HG02938 (cell line): Measurements from ENCODE around the gene RAPGEF2.

ENCODE experiments used
- ATAC-seq: cut with Tn5 transposase; IDR thresholded peaks from one replicate; pipeline ENCODE4 v1.9.1; 2021; ENCODE audit warnings: mild to moderate bottlenecking, moderate library complexity; ENCODE audit not compliant: unreplicated experiment

Gene RAPGEF2

GRCh38 chr4:159269116-159269515, 166.2 kb downstream of the RAPGEF2 start:
- ATAC-seq, result no peak

- no peak for ATAC-seq
These were observed 167.1 kb downstream of the RAPGEF2 start for GRCh38 chr4:159269956-159270355.

GRCh38 chr4:159271856-159272255, 169.0 kb downstream of the RAPGEF2 start:
- no peak for ATAC-seq

- ATAC-seq, result no peak
These were observed 169.6 kb downstream of the RAPGEF2 start for GRCh38 chr4:159272273-159273140.

- ATAC-seq, result no peak
These were observed 170.2 kb downstream of the RAPGEF2 start for GRCh38 chr4:159273141-159273438.

GRCh38 chr4:159273841-159274240, 171.0 kb downstream of the RAPGEF2 start:
- ATAC-seq, result no peak

GRCh38 chr4:159278399-159278798, 175.5 kb downstream of the RAPGEF2 start:
- ATAC-seq, result no peak

GRCh38 chr4:159279084-159279483, 176.2 kb downstream of the RAPGEF2 start:
- no peak for ATAC-seq

- ATAC-seq, result no peak
These were observed 177.7 kb downstream of the RAPGEF2 start for GRCh38 chr4:159280442-159281172.

GRCh38 chr4:159281771-159282170, 178.9 kb downstream of the RAPGEF2 start:
- no peak for ATAC-seq

- ATAC-seq, result no peak
These were observed 179.4 kb downstream of the RAPGEF2 start for GRCh38 chr4:159282329-159282728.

GRCh38 chr4:159282944-159283343, 180.1 kb downstream of the RAPGEF2 start:
- no peak for ATAC-seq

- no peak for ATAC-seq
These were observed 180.8 kb downstream of the RAPGEF2 start for GRCh38 chr4:159283696-159284095.

- ATAC-seq, result no peak
These were observed 181.2 kb downstream of the RAPGEF2 start for GRCh38 chr4:159284113-159284512.

- ATAC-seq, result no peak
These were observed 181.9 kb downstream of the RAPGEF2 start for GRCh38 chr4:159284733-159285132.

GRCh38 chr4:159287767-159288166, 184.9 kb downstream of the RAPGEF2 start:
- ATAC-seq, result no peak

- ATAC-seq, result no peak
These were observed 186.8 kb downstream of the RAPGEF2 start for GRCh38 chr4:159289682-159290081.

GRCh38 chr4:159290321-159291030, 187.6 kb downstream of the RAPGEF2 start:
- ATAC-seq, result no peak

- ATAC-seq, result no peak
These were observed 188.3 kb downstream of the RAPGEF2 start for GRCh38 chr4:159291176-159291575.

- ATAC-seq, result no peak
These were observed 189.4 kb downstream of the RAPGEF2 start for GRCh38 chr4:159292137-159292896.
